Aorta (tissue), 5 donors: Measurements from ENCODE around the gene ADAM15. TPM values are rescaled to one million over a fixed set of nuclear protein-coding genes. Genes with fewer than 3 reads are reported as not detected.

Source experiments
- ATAC-seq: fragments of 200-7000 bp; cut with Tn5 transposase; one replicate; pipeline ENCODE4 v1.9.1; 2022; ENCODE audit warnings: moderate library complexity; ENCODE audit not compliant: low FRiP score
- DNase-seq, 2 donors: peaks; one replicate each; pipeline ENCODE4 v3.0.0-alpha.2; 2020
- H3K27ac ChIP-seq, 2 donors: one replicate each; pipeline ENCODE4 v1.5.1; 2013; ENCODE audit warnings: low read length in 2 of 2, mild to moderate bottlenecking in 2 of 2, moderate library complexity in 2 of 2, control low read depth in 1 of 2, inconsistent platforms in 1 of 2, low read depth in 1 of 2
- H3K27me3 ChIP-seq, 2 donors: one replicate each; pipeline ENCODE4 v1.6.1; 2013; ENCODE audit warnings: control low read depth in 1 of 2, low read length in 1 of 2, mild to moderate bottlenecking in 1 of 2, moderate library complexity in 1 of 2; ENCODE audit not compliant: insufficient read depth in 2 of 2, control insufficient read depth in 1 of 2
- H3K36me3 ChIP-seq, 2 donors: one replicate each; pipeline ENCODE4 v1.6.1; 2013; ENCODE audit warnings: control low read depth in 1 of 2, low read length in 1 of 2, mild to moderate bottlenecking in 1 of 2; ENCODE audit not compliant: insufficient read depth in 2 of 2, control insufficient read depth in 1 of 2
- H3K4me1 ChIP-seq, 2 donors: one replicate each; pipeline ENCODE4 v1.6.1; 2013; ENCODE audit warnings: low read length in 2 of 2, control low read depth in 1 of 2, mild to moderate bottlenecking in 1 of 2, moderate library complexity in 1 of 2; ENCODE audit not compliant: insufficient read depth in 2 of 2, control insufficient read depth in 1 of 2
- H3K4me3 ChIP-seq, 2 donors: one replicate each; pipeline ENCODE4 v1.5.1; 2013; ENCODE audit warnings: low read length in 2 of 2, control low read depth in 1 of 2, mild to moderate bottlenecking in 1 of 2
- H3K9me3 ChIP-seq: one replicate; pipeline ENCODE4 v1.6.1; 2013; ENCODE audit warnings: mild to moderate bottlenecking, low read length; ENCODE audit not compliant: control insufficient read depth
- WGBS, 2 donors: extraction: QIAGEN DNeasy Blood & Tissue Kit; methylation state at CpG; one replicate each; pipeline ENCODE4 v1.1.7; 2013; 5-methylcytosine and 5-hydroxymethylcytosine counted together
- intact Hi-C, 2 donors: fragments of 100-400 bp; cut with DNase I; formaldehyde crosslinking; loops; one replicate each; pipeline versions ENCODE4 v1.14.2 to v1.15.0; 2022
- polyA plus RNA-seq, 2 donors: library from polyadenylated mRNA; stranded (reverse); fragments of 200-250 nt; gene quantifications; one replicate each; pipeline ENCODE4 v1.2.3, GENCODE V29; 2013
- total RNA-seq, 2 donors: library from RNA; stranded (reverse); fragmentation: NEBNext Ultra II Directional; extraction: Animal tissue kit (Norgen Biotek cat#: 25700); gene quantifications; one replicate each; pipeline ENCODE4 v1.2.1, GENCODE V29; 2021
- donor health status: healthy with polysubstance abuse.
- donor health status: Bipolar disorder and iron deficiency.
- donor health status: DM: no; HTN: no; CAD: no.
- donor health status: DM: no; HTN: no; CAD: no.
- donor health status: DM: yes; HTN: yes; CAD: no.

The ADAM15 gene
- total and polyA plus RNA-seq, 4 donors: 17.3 to 180 (median 109) TPM

- intact Hi-C loops: no loop called here
- WGBS, 2 donors: 71 to 73% methylated on average over 12 of the region's 12 CpGs
- no peak for DNase-seq
- Histone ChIP-seq H3K27me3 (peaks cover 0 to 2% of the 10 kb centered on the region in 2 donors), H3K4me1 (no peaks in the 10 kb centered on the region), H3K4me3 (no peak overlapping the region), H3K36me3 (no peaks in the 10 kb centered on the region), H3K9me3 (no peaks in the 10 kb centered on the region), H3K27ac (no peak overlapping the region)
- no peak for ATAC-seq
These were observed 56.5 kb downstream of the ADAM15 start for GRCh38 chr1:155107309-155108264.

GRCh38 chr1:155108296-155108695 lies 57.2 kb downstream of the ADAM15 start:
- H3K9me3 ChIP-seq: no peaks in the 10 kb centered on the region
- DNase-seq: no peak
- intact Hi-C loops: no loop called here
- H3K27me3 ChIP-seq: peaks cover 0 to 2% of the 10 kb centered on the region in 2 donors
- H3K4me3 ChIP-seq: no peak overlapping the region
- no peaks in the 10 kb centered on the region for H3K4me1 ChIP-seq
- no peak overlapping the region for H3K27ac ChIP-seq
- no peak for ATAC-seq
- no peaks in the 10 kb centered on the region for H3K36me3 ChIP-seq
- WGBS, 2 donors: 74 to 75% methylated on average over 5 of the region's 5 CpGs

- H3K4me1 ChIP-seq: no peaks in the 10 kb centered on the region
- ATAC-seq (no peak), DNase-seq (no peak)
- H3K9me3 ChIP-seq: no peaks in the 10 kb centered on the region
- no peak overlapping the region for H3K27ac ChIP-seq
- H3K4me3 ChIP-seq: no peak overlapping the region
- H3K36me3 ChIP-seq: no peaks in the 10 kb centered on the region
- peaks cover 0 to 2% of the 10 kb centered on the region in 2 donors for H3K27me3 ChIP-seq
- WGBS, 2 donors: 83 to 84% methylated on average over 8 of the region's 8 CpGs
- intact Hi-C loops: no loop called here
These were observed 59.3 kb downstream of the ADAM15 start for GRCh38 chr1:155110381-155110780.

- Histone ChIP-seq H3K27me3 (peaks cover 0 to 2% of the 10 kb centered on the region in 2 donors), H3K27ac (no peak overlapping the region), H3K9me3 (no peaks in the 10 kb centered on the region), H3K4me1 (no peaks in the 10 kb centered on the region), H3K4me3 (no peak overlapping the region), H3K36me3 (no peaks in the 10 kb centered on the region)
- ATAC-seq: no peak
- 76 to 79% methylated on average over 8 of the region's 8 CpGs for WGBS, 2 donors
- intact Hi-C loops: no loop called here
- no peak for DNase-seq
These were observed 59.7 kb downstream of the ADAM15 start for GRCh38 chr1:155110826-155111225.

Other genes starting within 250 kb of the ADAM15 start
- gene KCNN3, start 181.0 kb upstream of the ADAM15 start, total RNA-seq: 1 to 10 TPM; 3.2 to 4.7 TPM
- under 1 TPM; 0.08 to 0.50 TPM for gene KCNN3, start 181.0 kb upstream of the ADAM15 start, polyA plus RNA-seq
- gene PMVK, start 114.6 kb upstream of the ADAM15 start, total RNA-seq: 10 to 100 TPM; 21.9 to 27.3 TPM
- 10 to 100 TPM; 40.4 to 52.7 TPM for gene PMVK, start 114.6 kb upstream of the ADAM15 start, polyA plus RNA-seq
- 100 to 1,000 TPM; 106 to 119 TPM for gene PBXIP1, start 95.2 kb upstream of the ADAM15 start, total RNA-seq
- 100 to 1,000 TPM in 1 of 2 donors, 10 to 100 TPM in 1; 95.3 to 169 TPM for gene PBXIP1, start 95.2 kb upstream of the ADAM15 start, polyA plus RNA-seq
- 10 to 100 TPM; 17.3 to 23.6 TPM for gene PYGO2, start 89.5 kb upstream of the ADAM15 start, total RNA-seq
- gene PYGO2, start 89.5 kb upstream of the ADAM15 start, polyA plus RNA-seq: 10 to 100 TPM; 11.6 to 16.6 TPM
- 100 to 1,000 TPM; 165 to 182 TPM for gene SHC1, start 80.6 kb upstream of the ADAM15 start, total RNA-seq
- 100 to 1,000 TPM in 1 of 2 donors, 10 to 100 TPM in 1; 39.1 to 179 TPM for gene SHC1, start 80.6 kb upstream of the ADAM15 start, polyA plus RNA-seq
- 10 to 100 TPM; 19.3 to 25.5 TPM for gene CKS1B, start 76.6 kb upstream of the ADAM15 start, total RNA-seq
- gene CKS1B, start 76.6 kb upstream of the ADAM15 start, polyA plus RNA-seq: 10 to 100 TPM; 38.9 to 58.9 TPM
- 10 to 100 TPM; 14.5 to 17.6 TPM for gene FLAD1, start 68.0 kb upstream of the ADAM15 start, total RNA-seq
- 10 to 100 TPM; 23.8 to 24.2 TPM for gene FLAD1, start 68.0 kb upstream of the ADAM15 start, polyA plus RNA-seq
- gene LENEP, start 57.7 kb upstream of the ADAM15 start, total RNA-seq: not detected
- gene LENEP, start 57.7 kb upstream of the ADAM15 start, polyA plus RNA-seq: not detected
- gene ZBTB7B, start 48.5 kb upstream of the ADAM15 start, total RNA-seq: 10 to 100 TPM; 46.4 to 71.1 TPM
- 10 to 100 TPM; 23.3 to 32.8 TPM for gene ZBTB7B, start 48.5 kb upstream of the ADAM15 start, polyA plus RNA-seq
- gene DCST2, start 17.5 kb upstream of the ADAM15 start, total RNA-seq: 1 to 10 TPM in 1 of 2 donors, under 1 TPM in 1; 0.75 to 1.8 TPM
- gene DCST2, start 17.5 kb upstream of the ADAM15 start, polyA plus RNA-seq: 1 to 10 TPM in 1 of 2 donors, under 1 TPM in 1; 0.25 to 5.6 TPM
- under 1 TPM in 1 of 2 donors, not detected in 1; 0.26 TPM for gene DCST1, start 17.5 kb upstream of the ADAM15 start, total RNA-seq
- gene DCST1, start 17.5 kb upstream of the ADAM15 start, polyA plus RNA-seq: not detected
- gene EFNA4, start 12.4 kb downstream of the ADAM15 start, total RNA-seq: 1 to 10 TPM; 3.0 to 5.7 TPM
- gene EFNA4, start 12.4 kb downstream of the ADAM15 start, polyA plus RNA-seq: 1 to 10 TPM; 3.9 to 4.0 TPM
- gene EFNA3, start 27.5 kb downstream of the ADAM15 start, total RNA-seq: 1 to 10 TPM; 1.8 to 3.2 TPM
- under 1 TPM in 1 of 2 donors, not detected in 1; 0.41 TPM for gene EFNA3, start 27.5 kb downstream of the ADAM15 start, polyA plus RNA-seq
- 10 to 100 TPM; 18.9 to 49.1 TPM for gene EFNA1, start 76.6 kb downstream of the ADAM15 start, total RNA-seq
- 10 to 100 TPM in 1 of 2 donors, 1 to 10 TPM in 1; 7.1 to 12.1 TPM for gene EFNA1, start 76.6 kb downstream of the ADAM15 start, polyA plus RNA-seq
- 10 to 100 TPM; 19.8 to 26.8 TPM for gene SLC50A1, start 84.5 kb downstream of the ADAM15 start, total RNA-seq
- 10 to 100 TPM; 22.7 to 28.2 TPM for gene SLC50A1, start 84.5 kb downstream of the ADAM15 start, polyA plus RNA-seq
- gene DPM3, start 89.2 kb downstream of the ADAM15 start, total RNA-seq: 10 to 100 TPM; 42.4 to 52.4 TPM
- 100 to 1,000 TPM; 162 to 200 TPM for gene DPM3, start 89.2 kb downstream of the ADAM15 start, polyA plus RNA-seq
- 100 to 1,000 TPM; 136 to 143 TPM for gene KRTCAP2, start 122.0 kb downstream of the ADAM15 start, total RNA-seq
- gene KRTCAP2, start 122.0 kb downstream of the ADAM15 start, polyA plus RNA-seq: 100 to 1,000 TPM; 179 to 255 TPM
- gene TRIM46, start 122.5 kb downstream of the ADAM15 start, total RNA-seq: 1 to 10 TPM; 1.6 to 3.4 TPM
- 1 to 10 TPM in 1 of 2 donors, under 1 TPM in 1; 0.50 to 2.1 TPM for gene TRIM46, start 122.5 kb downstream of the ADAM15 start, polyA plus RNA-seq
- gene THBS3, start 156.6 kb downstream of the ADAM15 start, total RNA-seq: 10 to 100 TPM; 58.9 to 97.9 TPM
- 100 to 1,000 TPM in 1 of 2 donors, 10 to 100 TPM in 1; 21.7 to 195 TPM for gene THBS3, start 156.6 kb downstream of the ADAM15 start, polyA plus RNA-seq
- gene MTX1, start 157.4 kb downstream of the ADAM15 start, total RNA-seq: 10 to 100 TPM; 20.3 to 21.3 TPM
- gene MTX1, start 157.4 kb downstream of the ADAM15 start, polyA plus RNA-seq: 10 to 100 TPM; 26.2 to 52.9 TPM
- gene ENTREP3, start 204.2 kb downstream of the ADAM15 start, total RNA-seq: 10 to 100 TPM; 22.8 to 28.7 TPM
- 10 to 100 TPM in 1 of 2 donors, 1 to 10 TPM in 1; 6.0 to 25.4 TPM for gene ENTREP3, start 204.2 kb downstream of the ADAM15 start, polyA plus RNA-seq
- gene SCAMP3, start 211.0 kb downstream of the ADAM15 start, total RNA-seq: 10 to 100 TPM; 36.9 to 39.7 TPM
- 10 to 100 TPM; 11.9 to 46.8 TPM for gene SCAMP3, start 211.0 kb downstream of the ADAM15 start, polyA plus RNA-seq
- gene CLK2, start 222.2 kb downstream of the ADAM15 start, total RNA-seq: 10 to 100 TPM; 39.6 to 63.0 TPM
- gene CLK2, start 222.2 kb downstream of the ADAM15 start, polyA plus RNA-seq: 10 to 100 TPM in 1 of 2 donors, 1 to 10 TPM in 1; 9.3 to 88.6 TPM
- 1 to 10 TPM; 1.8 to 5.7 TPM for gene HCN3, start 226.1 kb downstream of the ADAM15 start, total RNA-seq
- 1 to 10 TPM in 1 of 2 donors, under 1 TPM in 1; 0.13 to 3.1 TPM for gene HCN3, start 226.1 kb downstream of the ADAM15 start, polyA plus RNA-seq